Measurements from ENCODE around the gene ENPP6.

GRCh38 chr4:184136525-184136924 lies 81.1 kb downstream of the ENPP6 start:
- no peak for TF ChIP-seq EP300 (IDR thresholded peaks at IDR 0.05)
- no peak for TF ChIP-seq POLR2A (IDR thresholded peaks at IDR 0.05)
- no peak for TF ChIP-seq CTCF (IDR thresholded peaks at IDR 0.05)

Measured in upper lobe of left lung (tissue), 4 donors.